OCI-LY1 (cell line): ENCODE measurements around the gene ZC3H18.

ENCODE experiments used
- EZH2 ChIP-seq: fragments of 200-600 bp; sonication (generic), shearing (Covaris generic); IDR thresholded peaks from 2 replicates; pipeline ENCODE4 v1.8.0; 2017; ENCODE audit warnings: borderline replicate concordance, mixed run types, mild to moderate bottlenecking, antibody characterized with exemption, low read length, moderate library complexity, mixed read lengths
- TF ChIP-seq, protein P1 (sequence below): fragments of 200-600 bp; sonication (generic), shearing (Covaris generic); IDR thresholded peaks from 2 replicates; pipeline ENCODE4 v1.5.1; 2017; ENCODE audit warnings: mild to moderate bottlenecking, antibody characterized with exemption, low read length, moderate library complexity, mixed read lengths

DNA sequence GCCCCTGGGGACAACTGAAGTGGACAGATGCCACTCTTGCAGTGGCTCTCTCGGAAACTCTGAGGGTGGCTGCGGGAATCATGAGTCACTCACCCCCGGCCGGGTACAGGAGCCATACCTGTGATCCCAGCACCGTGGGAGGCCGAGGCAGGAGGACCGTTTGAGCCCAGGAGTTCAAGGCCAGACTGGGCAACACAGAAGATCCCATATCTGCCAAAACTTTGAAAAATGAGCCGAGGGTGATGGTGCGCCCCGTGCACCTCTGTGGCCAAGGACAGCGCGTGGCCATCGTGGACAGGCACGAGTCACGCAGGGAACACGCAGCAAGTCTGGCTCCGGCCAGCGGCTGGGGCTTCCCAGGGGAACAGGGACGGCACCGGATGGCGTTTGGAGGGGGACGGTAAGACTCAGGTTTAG is 41.3 kb upstream of the ZC3H18 start:
- TF ChIP-seq, protein P1, sequence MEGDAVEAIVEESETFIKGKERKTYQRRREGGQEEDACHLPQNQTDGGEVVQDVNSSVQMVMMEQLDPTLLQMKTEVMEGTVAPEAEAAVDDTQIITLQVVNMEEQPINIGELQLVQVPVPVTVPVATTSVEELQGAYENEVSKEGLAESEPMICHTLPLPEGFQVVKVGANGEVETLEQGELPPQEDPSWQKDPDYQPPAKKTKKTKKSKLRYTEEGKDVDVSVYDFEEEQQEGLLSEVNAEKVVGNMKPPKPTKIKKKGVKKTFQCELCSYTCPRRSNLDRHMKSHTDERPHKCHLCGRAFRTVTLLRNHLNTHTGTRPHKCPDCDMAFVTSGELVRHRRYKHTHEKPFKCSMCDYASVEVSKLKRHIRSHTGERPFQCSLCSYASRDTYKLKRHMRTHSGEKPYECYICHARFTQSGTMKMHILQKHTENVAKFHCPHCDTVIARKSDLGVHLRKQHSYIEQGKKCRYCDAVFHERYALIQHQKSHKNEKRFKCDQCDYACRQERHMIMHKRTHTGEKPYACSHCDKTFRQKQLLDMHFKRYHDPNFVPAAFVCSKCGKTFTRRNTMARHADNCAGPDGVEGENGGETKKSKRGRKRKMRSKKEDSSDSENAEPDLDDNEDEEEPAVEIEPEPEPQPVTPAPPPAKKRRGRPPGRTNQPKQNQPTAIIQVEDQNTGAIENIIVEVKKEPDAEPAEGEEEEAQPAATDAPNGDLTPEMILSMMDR = no peak
- TF ChIP-seq EZH2 = no peak
